Measurements from ENCODE around the gene SLC8A3. TPM values are rescaled to one million over a fixed set of nuclear protein-coding genes. Genes with fewer than 3 reads are reported as not detected.

Gene SLC8A3
- polyA plus RNA-seq, 3 donors = 0.01 TPM; not detected in 2

- no peak overlapping the region for H3K4me3 Mint-ChIP-seq
- WGBS (ENCODE audit: insufficient coverage) = 81% methylated on average over 2 of the region's 3 CpGs
- Histone ChIP-seq H3K79me2 (ENCODE audit: insufficient read depth, low read length) (no peaks in the 10 kb centered on the region), H3K9ac (ENCODE audit: insufficient read depth, low read length, poor library complexity, severe bottlenecking) (no peak overlapping the region), H4K20me1 (ENCODE audit: insufficient read depth, low read length) (no peaks in the 10 kb centered on the region), H3K4me2 (replicated peaks; ENCODE audit: extremely low read depth, low read length, poor library complexity, severe bottlenecking) (no peak overlapping the region), H3K9me3 (replicated peaks in 1 of 2; ENCODE audit: control insufficient read depth in 1 of 2, insufficient read depth in 1 of 2, low read length in 2 of 2) (no peaks in the 10 kb centered on the region), H2AFZ (ENCODE audit: insufficient read depth, low read depth, low read length, poor library complexity, severe bottlenecking) (no peak overlapping the region), H3K27ac (ENCODE audit: low read depth in 1 of 2, low read length in 2 of 2) (no peak overlapping the region), H3K36me3 (replicated peaks in 1 of 2; ENCODE audit: control insufficient read depth in 1 of 2, insufficient read depth in 2 of 2, low read length in 2 of 2) (no peaks in the 10 kb centered on the region), H3K4me3 (replicated peaks in 1 of 3; ENCODE audit: low read depth in 2 of 3, low read length in 3 of 3) (no peak overlapping the region), H3K4me1 (ENCODE audit: control insufficient read depth in 1 of 2, insufficient read depth in 2 of 2, low read length in 2 of 2) (no peaks in the 10 kb centered on the region), H3K27me3 (ENCODE audit: control insufficient read depth in 2 of 2, insufficient read depth in 2 of 2, low read length in 2 of 2) (no peaks in the 10 kb centered on the region)
- intact Hi-C loops (cut with micrococcal nuclease) = no loop called here
- no peak overlapping the region for H3K27ac Mint-ChIP-seq
- no peak for TF ChIP-seq CTCF (IDR thresholded peaks at IDR 0.05)
- peaks cover 1 to 9% (median 4%) of the 10 kb centered on the region in 3 donors for H3K27me3 Mint-ChIP-seq (ENCODE audit: low read depth in 3 of 3)
- no peak for DNase-seq
- H3K36me3 Mint-ChIP-seq = no peaks in the 10 kb centered on the region
- no peaks in the 10 kb centered on the region for H3K4me1 Mint-ChIP-seq
- no peaks in the 10 kb centered on the region for H3K9me3 Mint-ChIP-seq
Observed at GRCh38 chr14:70108419-70108818, 80.3 kb downstream of the SLC8A3 start.

- no CpG with 5 or more reads among the region's 2 CpGs for WGBS (ENCODE audit: insufficient coverage)
- no peaks in the 10 kb centered on the region for H3K4me1 Mint-ChIP-seq
- no peaks in the 10 kb centered on the region for H3K36me3 Mint-ChIP-seq
- TF ChIP-seq CTCF (IDR thresholded peaks at IDR 0.05) = no peak
- Histone ChIP-seq H3K4me1 (ENCODE audit: control insufficient read depth in 1 of 2, insufficient read depth in 2 of 2, low read length in 2 of 2) (no peaks in the 10 kb centered on the region), H3K36me3 (replicated peaks in 1 of 2; ENCODE audit: control insufficient read depth in 1 of 2, insufficient read depth in 2 of 2, low read length in 2 of 2) (no peaks in the 10 kb centered on the region), H3K9ac (ENCODE audit: insufficient read depth, low read length, poor library complexity, severe bottlenecking) (no peak overlapping the region), H3K4me2 (replicated peaks; ENCODE audit: extremely low read depth, low read length, poor library complexity, severe bottlenecking) (no peak overlapping the region), H4K20me1 (ENCODE audit: insufficient read depth, low read length) (no peaks in the 10 kb centered on the region), H2AFZ (ENCODE audit: insufficient read depth, low read depth, low read length, poor library complexity, severe bottlenecking) (no peak overlapping the region), H3K4me3 (replicated peaks in 1 of 3; ENCODE audit: low read depth in 2 of 3, low read length in 3 of 3) (no peak overlapping the region), H3K27ac (ENCODE audit: low read depth in 1 of 2, low read length in 2 of 2) (no peak overlapping the region), H3K79me2 (ENCODE audit: insufficient read depth, low read length) (no peaks in the 10 kb centered on the region), H3K9me3 (replicated peaks in 1 of 2; ENCODE audit: control insufficient read depth in 1 of 2, insufficient read depth in 1 of 2, low read length in 2 of 2) (no peaks in the 10 kb centered on the region), H3K27me3 (ENCODE audit: control insufficient read depth in 2 of 2, insufficient read depth in 2 of 2, low read length in 2 of 2) (no peaks in the 10 kb centered on the region)
- H3K9me3 Mint-ChIP-seq = no peaks in the 10 kb centered on the region
- intact Hi-C loops (cut with micrococcal nuclease) = no loop called here
- H3K4me3 Mint-ChIP-seq = no peak overlapping the region
- peaks cover 1 to 8% (median 4%) of the 10 kb centered on the region in 3 donors for H3K27me3 Mint-ChIP-seq (ENCODE audit: low read depth in 3 of 3)
- no peak overlapping the region for H3K27ac Mint-ChIP-seq
- no peak for DNase-seq
Observed at GRCh38 chr14:70107309-70107708, 81.4 kb downstream of the SLC8A3 start.

All from CD14-positive monocyte (primary cell).